ENCODE measurements around the gene GRB14.

GRCh38 chr2:164581050-164581449, 40.2 kb downstream of the GRB14 start:
- TF ChIP-seq GATA2 (IDR thresholded peaks at IDR 0.05; ENCODE audit: low read depth, low read length), result no peak
- TF ChIP-seq GATA3 (IDR thresholded peaks at IDR 0.05; ENCODE audit: low read depth, low read length), result no peak

Measured in SH-SY5Y (cell line).